ENCODE data around the gene HS6ST3.

DNA sequence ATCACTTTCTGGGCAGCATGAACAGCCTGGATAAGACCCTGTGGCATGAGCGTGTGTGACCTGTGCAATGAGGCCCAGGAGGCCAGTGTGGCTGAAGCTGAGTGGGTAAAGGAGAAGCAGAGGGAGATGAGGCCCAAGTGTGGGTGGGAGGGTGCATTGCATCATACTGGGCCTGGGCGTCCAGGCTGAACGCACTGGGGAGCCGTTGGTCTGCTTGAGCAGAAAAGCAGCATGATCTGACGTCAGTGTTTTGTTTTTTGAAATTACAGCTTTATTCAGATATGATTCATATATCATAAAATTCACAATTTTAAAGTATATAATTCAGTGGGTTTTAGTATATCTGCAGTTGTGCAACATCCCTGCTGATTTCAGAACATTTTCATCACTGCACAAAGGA lies 409.7 kb downstream of the HS6ST3 start:
- TF ChIP-seq, protein P1, sequence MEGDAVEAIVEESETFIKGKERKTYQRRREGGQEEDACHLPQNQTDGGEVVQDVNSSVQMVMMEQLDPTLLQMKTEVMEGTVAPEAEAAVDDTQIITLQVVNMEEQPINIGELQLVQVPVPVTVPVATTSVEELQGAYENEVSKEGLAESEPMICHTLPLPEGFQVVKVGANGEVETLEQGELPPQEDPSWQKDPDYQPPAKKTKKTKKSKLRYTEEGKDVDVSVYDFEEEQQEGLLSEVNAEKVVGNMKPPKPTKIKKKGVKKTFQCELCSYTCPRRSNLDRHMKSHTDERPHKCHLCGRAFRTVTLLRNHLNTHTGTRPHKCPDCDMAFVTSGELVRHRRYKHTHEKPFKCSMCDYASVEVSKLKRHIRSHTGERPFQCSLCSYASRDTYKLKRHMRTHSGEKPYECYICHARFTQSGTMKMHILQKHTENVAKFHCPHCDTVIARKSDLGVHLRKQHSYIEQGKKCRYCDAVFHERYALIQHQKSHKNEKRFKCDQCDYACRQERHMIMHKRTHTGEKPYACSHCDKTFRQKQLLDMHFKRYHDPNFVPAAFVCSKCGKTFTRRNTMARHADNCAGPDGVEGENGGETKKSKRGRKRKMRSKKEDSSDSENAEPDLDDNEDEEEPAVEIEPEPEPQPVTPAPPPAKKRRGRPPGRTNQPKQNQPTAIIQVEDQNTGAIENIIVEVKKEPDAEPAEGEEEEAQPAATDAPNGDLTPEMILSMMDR (conservative IDR thresholded peaks at IDR 0.05 in 1 of 2, IDR thresholded peaks at IDR 0.05 in 1 of 2; ENCODE audit: extremely low read depth in 1 of 2, insufficient read depth in 1 of 2, low read depth in 1 of 2, low read length in 2 of 2): no peak
- TF ChIP-seq EZH2 (IDR thresholded peaks at IDR 0.05; ENCODE audit: borderline replicate concordance, low read length): no peak
